Testis (tissue), 2 donors: ENCODE measurements around the gene LRG1.

Source experiments
- CTCF ChIP-seq, 3 experiments: fragments of 450-650 bp in 2 of 3; fragments of 200-600 bp in 1 of 3; sonication (generic) in 1 of 3; IDR thresholded peaks; one replicate each; pipeline ENCODE4 v1.5.1; 2016 to 2019; ENCODE audit warnings: antibody characterized with exemption in 3 of 3, mild to moderate bottlenecking in 2 of 3, moderate library complexity in 1 of 3
- POLR2A ChIP-seq: fragments of 450-650 bp; IDR thresholded peaks from one replicate; pipeline ENCODE4 v1.6.1; 2017; ENCODE audit warnings: antibody characterized with exemption, mild to moderate bottlenecking, moderate library complexity

DNA sequence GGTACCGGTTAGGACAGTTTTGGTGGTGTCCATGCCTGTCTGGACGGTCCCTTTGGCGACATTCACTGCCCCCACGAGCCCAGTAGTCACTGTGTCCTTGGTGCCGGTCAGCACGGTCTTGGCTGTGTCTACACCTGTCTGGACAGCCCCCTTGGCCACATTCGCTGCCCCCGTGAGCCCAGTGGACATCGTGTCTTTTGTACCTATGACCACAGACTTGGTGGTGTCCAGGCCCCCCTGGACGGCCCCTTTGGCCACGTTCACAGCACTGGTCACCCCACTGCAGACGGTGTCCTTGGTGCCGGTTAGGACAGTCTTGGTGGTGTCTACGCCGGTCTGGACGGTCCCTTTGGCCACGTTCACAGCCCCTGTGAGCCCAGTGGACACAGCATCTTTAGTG lies 27.8 kb downstream of the LRG1 start:
- no peak for TF ChIP-seq CTCF (IDR thresholded peaks at IDR 0.05)
- TF ChIP-seq POLR2A, result no peak
